ES-I3 (cell line): ENCODE results near the gene TLCD5.

ENCODE experiments used
- H3K36me3 ChIP-seq: 2 replicates; pipeline ENCODE4 v1.6.1; 2013; ENCODE audit warnings: mild to moderate bottlenecking, low read length, control low read depth, moderate library complexity; ENCODE audit not compliant: insufficient read depth
- H3K4me1 ChIP-seq: 2 replicates; pipeline ENCODE4 v1.6.1; 2013; ENCODE audit warnings: mild to moderate bottlenecking, control low read depth, low read length; ENCODE audit not compliant: insufficient read depth
- H3K9ac ChIP-seq: 2 replicates; pipeline ENCODE4 v1.6.1; 2013; ENCODE audit warnings: low read depth, mild to moderate bottlenecking, low read length, moderate library complexity
- H3K9me3 ChIP-seq: 2 replicates; pipeline ENCODE4 v1.6.1; 2013; ENCODE audit warnings: mild to moderate bottlenecking, low read length, moderate library complexity; ENCODE audit not compliant: control insufficient read depth, insufficient read depth

TLCD5 gene

GRCh38 chr11:120324932-120325810 is at the start of gene TLCD5:
TSS of gene TLCD5 (plus strand) at chr11:120325299. CDS start at chr11:120327442, 2,143 bp downstream.
- no peaks in the 10 kb centered on the region for H3K9me3 ChIP-seq
- H3K36me3 ChIP-seq: 0 out of 2 replicates have a peak, but pooled peaks cover 3% of the 10 kb centered on the region
- H3K4me1 ChIP-seq: peaks cover 9% of the 10 kb centered on the region; the same call in 1 of the 2 replicates
- H3K9ac ChIP-seq: peak within 1 kb of the TSS; percentile 89

- H3K4me1 ChIP-seq: 0 out of 2 replicates have a peak, but pooled peaks cover 7% of the 10 kb centered on the region
- H3K9ac ChIP-seq: no peak overlapping the region
- no peaks in the 10 kb centered on the region for H3K9me3 ChIP-seq
- H3K36me3 ChIP-seq: no peaks in the 10 kb centered on the region
Measured at GRCh38 chr11:120279502-120279901, 45.6 kb upstream of the TLCD5 start.

- H3K9ac ChIP-seq: no peak overlapping the region
- H3K36me3 ChIP-seq: no peaks in the 10 kb centered on the region
- no peaks in the 10 kb centered on the region for H3K9me3 ChIP-seq
- H3K4me1 ChIP-seq: 0 out of 2 replicates have a peak, but pooled peaks cover 7% of the 10 kb centered on the region
Measured at GRCh38 chr11:120280600-120281051, 44.5 kb upstream of the TLCD5 start.

- Histone ChIP-seq H3K4me1 (0 out of 2 replicates have a peak, but pooled peaks cover 7% of the 10 kb centered on the region), H3K9ac (no peak overlapping the region), H3K36me3 (no peaks in the 10 kb centered on the region), H3K9me3 (no peaks in the 10 kb centered on the region)
Measured at GRCh38 chr11:120281143-120281795, 43.8 kb upstream of the TLCD5 start.

GRCh38 chr11:120283124-120283523 is 42.0 kb upstream of the TLCD5 start:
- no peaks in the 10 kb centered on the region for H3K36me3 ChIP-seq
- no peak overlapping the region for H3K9ac ChIP-seq
- 0 out of 2 replicates have a peak, but pooled peaks cover 7% of the 10 kb centered on the region for H3K4me1 ChIP-seq
- no peaks in the 10 kb centered on the region for H3K9me3 ChIP-seq

- no peak overlapping the region for H3K9ac ChIP-seq
Measured at GRCh38 chr11:120284272-120284671, 40.8 kb upstream of the TLCD5 start.

GRCh38 chr11:120285256-120285655 is 39.8 kb upstream of the TLCD5 start:
- peaks cover 11% of the 10 kb centered on the region; the same call in 1 of the 2 replicates for H3K4me1 ChIP-seq
- H3K9me3 ChIP-seq: no peaks in the 10 kb centered on the region

More at GRCh38 chr11:120284272-120284671, 40.8 kb upstream of the TLCD5 start:
- Histone ChIP-seq H3K9me3 (no peaks in the 10 kb centered on the region), H3K36me3 (no peaks in the 10 kb centered on the region), H3K4me1 (0 out of 2 replicates have a peak, but pooled peaks cover 7% of the 10 kb centered on the region)

GRCh38 chr11:120288021-120288420 is 37.1 kb upstream of the TLCD5 start:
- H3K4me1 ChIP-seq: peaks cover 4% of the 10 kb centered on the region; the same call in 1 of the 2 replicates
- no peaks in the 10 kb centered on the region; the same call in 1 of the 2 replicates for H3K36me3 ChIP-seq
- H3K9ac ChIP-seq: no peak overlapping the region
- H3K9me3 ChIP-seq: no peaks in the 10 kb centered on the region

More at GRCh38 chr11:120285256-120285655, 39.8 kb upstream of the TLCD5 start:
- H3K9ac ChIP-seq: no peak overlapping the region
- no peaks in the 10 kb centered on the region; the same call in 1 of the 2 replicates for H3K36me3 ChIP-seq

- Histone ChIP-seq H3K9me3 (no peaks in the 10 kb centered on the region), H3K4me1 (peaks cover 4% of the 10 kb centered on the region; the same call in 1 of the 2 replicates), H3K9ac (no peak overlapping the region), H3K36me3 (no peaks in the 10 kb centered on the region; the same call in 1 of the 2 replicates)
Measured at GRCh38 chr11:120289426-120289825, 35.7 kb upstream of the TLCD5 start.

- no peaks in the 10 kb centered on the region for H3K9me3 ChIP-seq
- peaks cover 4% of the 10 kb centered on the region; the same call in 1 of the 2 replicates for H3K4me1 ChIP-seq
- H3K36me3 ChIP-seq: no peaks in the 10 kb centered on the region; the same call in 1 of the 2 replicates
- H3K9ac ChIP-seq: no peak overlapping the region
Measured at GRCh38 chr11:120290956-120291355, 34.1 kb upstream of the TLCD5 start.

- Histone ChIP-seq H3K9me3 (no peaks in the 10 kb centered on the region), H3K9ac (no peak overlapping the region), H3K36me3 (no peaks in the 10 kb centered on the region; the same call in 1 of the 2 replicates), H3K4me1 (peaks cover 6% of the 10 kb centered on the region; the same call in 1 of the 2 replicates)
Measured at GRCh38 chr11:120293038-120293800, 31.9 kb upstream of the TLCD5 start.

- Histone ChIP-seq H3K4me1 (peaks cover 8% of the 10 kb centered on the region; the same call in 1 of the 2 replicates), H3K9me3 (no peaks in the 10 kb centered on the region), H3K36me3 (no peaks in the 10 kb centered on the region; the same call in 1 of the 2 replicates), H3K9ac (no peak overlapping the region)
Measured at GRCh38 chr11:120294096-120294495, 31.0 kb upstream of the TLCD5 start.

GRCh38 chr11:120295099-120295498 is 30.0 kb upstream of the TLCD5 start:
- Histone ChIP-seq H3K4me1 (peaks cover 12% of the 10 kb centered on the region), H3K9me3 (no peaks in the 10 kb centered on the region), H3K36me3 (no peaks in the 10 kb centered on the region), H3K9ac (no peak overlapping the region)
